ENCODE results near the gene F11R. TPM values are rescaled to one million over a fixed set of nuclear protein-coding genes. Genes with fewer than 3 reads are reported as not detected.

F11R gene
- total and polyA plus RNA-seq, 10 of the 15 experiments (the other 5 are each of a cell fraction or from before 2014, with no cell fraction given) = 15.3 to 80.9 (median 24.3) TPM

GRCh38 chr1:161012420-161012819 lies 8.5 kb downstream of the F11R start:
- H3K4me2 ChIP-seq (ENCODE audit: control insufficient read depth, insufficient read depth) = no peak overlapping the region
- no peaks in the 10 kb centered on the region for H3K27me3 ChIP-seq (replicated peaks in 1 of 2; ENCODE audit: control insufficient read depth in 2 of 2, insufficient read depth in 2 of 2, low read length in 1 of 2)
- ChIA-PET POLR2A (interaction anchor here (0.5 to 6.2 kb wide), 7 partner anchors 14 to 149 kb away, joined by 3 to 31 read pairs (median 5); partner anchors contain the start of genes CD244, KLHDC9 and USF1), RAD21 (ENCODE audit: unreplicated experiment) (interaction anchor here (1.6 to 2.7 kb wide), 3 partner anchors 15 to 154 kb away, joined by 5 to 14 read pairs (median 9); partner anchors contain the start of genes PPOX and TSTD1), CTCF (interaction anchor here (0.8 to 3.0 kb wide), 12 partner anchors 9 to 261 kb away, joined by 3 to 15 read pairs (median 6); partner anchors contain the start of genes F11R, KLHDC9 and USF1), SMC1A (ENCODE audit: uncharacterized antibody, unreplicated experiment) (interaction anchor here (0.9 to 6.6 kb wide), 5 partner anchors 9 to 58 kb away, joined by 3 to 34 read pairs (median 6); partner anchors contain the start of gene F11R)
- no peak overlapping the region for H3K4me3 ChIP-seq
- peaks cover 36% of the 10 kb centered on the region for H3K79me2 ChIP-seq (ENCODE audit: control insufficient read depth, insufficient read depth, low read length)
- FAIRE-seq (no peak), ATAC-seq (no peak), DNase-seq (ENCODE audit: low read depth, low spot score) (no peak)
- H3K4me1 ChIP-seq (ENCODE audit: control insufficient read depth, insufficient read depth, low read length) = peaks cover 17% of the 10 kb centered on the region
- no peak overlapping the region for H3K9ac ChIP-seq (ENCODE audit: control insufficient read depth, insufficient read depth, low read length)
- 95% methylated on average over 3 of the region's 3 CpGs for WGBS (ENCODE audit: insufficient coverage, insufficient replicate concordance, low lambda C conversion rate, missing lambda C conversion rate)
- BruUV-seq (replicated peaks) = no TSS peak
- no peak overlapping the region for H2AFZ ChIP-seq (ENCODE audit: control insufficient read depth, low read depth, low read length)
- peak overlapping the region; percentile 97; the same call in 1 of the 2 replicates for H3K27ac ChIP-seq (ENCODE audit: control insufficient read depth, insufficient read depth)
- H3K36me3 ChIP-seq (ENCODE audit: control insufficient read depth in 2 of 2, insufficient read depth in 2 of 2, low read length in 1 of 2) = no peaks in the 10 kb centered on the region
- in situ Hi-C loops (cut with MboI) = no loop called here
- no peaks in the 10 kb centered on the region for H4K20me1 ChIP-seq (ENCODE audit: control insufficient read depth, insufficient read depth)
- H3K9me3 ChIP-seq (replicated peaks; ENCODE audit: control insufficient read depth, insufficient read depth, low read length) = no peaks in the 10 kb centered on the region
- TF ChIP-seq IRF5 (IDR thresholded peaks at IDR 0.05; ENCODE audit: borderline replicate concordance) (no peak), CEBPZ (IDR thresholded peaks at IDR 0.05; ENCODE audit: low read depth, low read length) (no peak), CEBPB (IDR thresholded peaks at IDR 0.05; ENCODE audit: borderline replicate concordance in 1 of 2, low read depth in 2 of 2, low read length in 2 of 2) (no peak), ZZZ3 (IDR thresholded peaks at IDR 0.05; ENCODE audit: control insufficient read depth, insufficient read length, low read depth) (no peak), POU2F2 (IDR thresholded peaks at IDR 0.05; ENCODE audit: borderline replicate concordance, low read depth, low read length) (no peak), TCF7 (IDR thresholded peaks at IDR 0.05; ENCODE audit: borderline replicate concordance) (no peak), RELA (IDR thresholded peaks at IDR 0.05; ENCODE audit: borderline replicate concordance, partially characterized antibody) (no peak), SIN3A (IDR thresholded peaks at IDR 0.05; ENCODE audit: low read depth, low read length) (no peak), MYC (IDR thresholded peaks at IDR 0.05; ENCODE audit: insufficient read depth, insufficient read length, insufficient replicate concordance, low read length, severe bottlenecking) (no peak), SUZ12 (IDR thresholded peaks at IDR 0.05; ENCODE audit: unreplicated experiment) (no peak), POLR2AphosphoS5 (IDR thresholded peaks at IDR 0.05; ENCODE audit: low read length) (no peak), FOXM1 (IDR thresholded peaks at IDR 0.05; ENCODE audit: low read depth, low read length) (no peak), ETV6 (conservative IDR thresholded peaks at IDR 0.05 in 1 of 2, IDR thresholded peaks at IDR 0.05 in 1 of 2; ENCODE audit: borderline replicate concordance in 1 of 2, low read depth in 1 of 2) (no peak), USF1 (IDR thresholded peaks at IDR 0.05; ENCODE audit: borderline replicate concordance, extremely low read length, insufficient read depth, low read depth, low read length) (no peak), NR2C2 (IDR thresholded peaks at IDR 0.05; ENCODE audit: borderline replicate concordance, control insufficient read depth, insufficient read length, low read depth) (no peak), HDAC6 (IDR thresholded peaks at IDR 0.05; ENCODE audit: unreplicated experiment) (no peak), TBL1XR1 (IDR thresholded peaks at IDR 0.05; ENCODE audit: low read depth, low read length) (no peak), ASH2L (IDR thresholded peaks at IDR 0.05; ENCODE audit: borderline replicate concordance, low read depth) (no peak), SMAD5 (IDR thresholded peaks at IDR 0.05; ENCODE audit: low read depth) (no peak)
- intact Hi-C loops (cut with micrococcal nuclease; ENCODE audit: unreplicated experiment) = loop anchor here (2.0 kb wide), 1 partner anchor 56 kb away; the partner anchor contains the start of gene ARHGAP30

Data from GM12878 (cell line).